GM12874 (cell line): ENCODE results near the gene GNAQ.

Experiments
- TF ChIP-seq, protein P1 (sequence below): IDR thresholded peaks from 2 replicates; pipeline ENCODE4 v1.5.1; 2011; ENCODE audit warnings: low read depth, mild to moderate bottlenecking, control low read depth, low read length, moderate library complexity; ENCODE audit not compliant: insufficient read depth

The GNAQ gene

GRCh38 chr9:77826621-77827020 is 205.0 kb downstream of the GNAQ start:
- TF ChIP-seq, protein P1, sequence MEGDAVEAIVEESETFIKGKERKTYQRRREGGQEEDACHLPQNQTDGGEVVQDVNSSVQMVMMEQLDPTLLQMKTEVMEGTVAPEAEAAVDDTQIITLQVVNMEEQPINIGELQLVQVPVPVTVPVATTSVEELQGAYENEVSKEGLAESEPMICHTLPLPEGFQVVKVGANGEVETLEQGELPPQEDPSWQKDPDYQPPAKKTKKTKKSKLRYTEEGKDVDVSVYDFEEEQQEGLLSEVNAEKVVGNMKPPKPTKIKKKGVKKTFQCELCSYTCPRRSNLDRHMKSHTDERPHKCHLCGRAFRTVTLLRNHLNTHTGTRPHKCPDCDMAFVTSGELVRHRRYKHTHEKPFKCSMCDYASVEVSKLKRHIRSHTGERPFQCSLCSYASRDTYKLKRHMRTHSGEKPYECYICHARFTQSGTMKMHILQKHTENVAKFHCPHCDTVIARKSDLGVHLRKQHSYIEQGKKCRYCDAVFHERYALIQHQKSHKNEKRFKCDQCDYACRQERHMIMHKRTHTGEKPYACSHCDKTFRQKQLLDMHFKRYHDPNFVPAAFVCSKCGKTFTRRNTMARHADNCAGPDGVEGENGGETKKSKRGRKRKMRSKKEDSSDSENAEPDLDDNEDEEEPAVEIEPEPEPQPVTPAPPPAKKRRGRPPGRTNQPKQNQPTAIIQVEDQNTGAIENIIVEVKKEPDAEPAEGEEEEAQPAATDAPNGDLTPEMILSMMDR: no peak

- TF ChIP-seq, protein P1: no peak
Measured at GRCh38 chr9:77826116-77826515, 205.5 kb downstream of the GNAQ start.

GRCh38 chr9:77825361-77825760 is 206.2 kb downstream of the GNAQ start:
- TF ChIP-seq, protein P1: no peak

DNA sequence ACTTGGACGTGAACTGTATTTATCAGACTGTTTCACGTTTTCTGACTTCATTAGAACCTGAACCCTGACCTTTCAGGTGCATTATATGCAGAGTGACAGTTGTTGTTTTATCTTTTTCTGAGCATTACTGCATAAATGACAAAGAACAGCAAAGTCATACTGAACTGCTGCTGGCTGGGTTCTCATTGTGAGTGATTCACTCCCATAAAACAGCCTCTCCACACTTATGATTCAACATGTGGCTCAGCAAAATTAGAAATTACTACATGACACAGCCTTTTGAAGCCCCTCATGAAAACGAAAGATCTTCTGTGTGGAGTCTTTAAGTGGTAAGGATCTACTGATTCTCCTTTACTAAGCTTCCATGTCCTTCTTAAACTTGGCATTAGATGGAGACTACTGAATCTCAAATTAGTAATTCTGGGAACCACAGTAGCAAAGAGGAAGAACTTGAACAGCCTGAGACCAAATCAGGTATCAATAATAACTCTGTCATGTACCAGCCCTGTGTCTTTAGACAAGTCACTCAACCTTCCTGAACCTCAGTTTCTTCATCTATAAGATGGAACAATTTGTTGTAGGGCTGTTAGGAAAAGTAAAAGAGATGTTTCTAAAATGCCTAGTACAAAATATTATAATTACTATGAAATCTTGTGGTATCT is 211.2 kb downstream of the GNAQ start:
- TF ChIP-seq, protein P1: no peak

DNA sequence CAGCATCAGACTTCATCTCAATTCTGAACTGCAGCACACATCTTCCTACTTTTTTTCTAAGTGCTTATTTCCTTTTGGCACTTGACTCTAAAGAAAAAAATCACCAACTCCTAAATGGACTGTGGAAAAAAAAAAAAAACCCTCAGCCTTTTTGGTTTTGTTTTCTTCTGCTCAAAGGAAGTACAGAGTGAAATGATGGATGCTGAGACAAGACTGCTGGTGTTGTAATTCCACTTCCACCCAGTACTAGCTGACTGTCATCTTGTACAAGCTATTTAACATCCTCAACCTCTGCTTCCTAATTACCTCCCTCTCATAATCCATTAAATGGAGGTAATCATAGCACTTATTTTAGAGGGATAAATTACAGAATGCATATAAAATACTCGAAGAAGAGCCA is 212.0 kb downstream of the GNAQ start:
- TF ChIP-seq, protein P1: no peak

DNA sequence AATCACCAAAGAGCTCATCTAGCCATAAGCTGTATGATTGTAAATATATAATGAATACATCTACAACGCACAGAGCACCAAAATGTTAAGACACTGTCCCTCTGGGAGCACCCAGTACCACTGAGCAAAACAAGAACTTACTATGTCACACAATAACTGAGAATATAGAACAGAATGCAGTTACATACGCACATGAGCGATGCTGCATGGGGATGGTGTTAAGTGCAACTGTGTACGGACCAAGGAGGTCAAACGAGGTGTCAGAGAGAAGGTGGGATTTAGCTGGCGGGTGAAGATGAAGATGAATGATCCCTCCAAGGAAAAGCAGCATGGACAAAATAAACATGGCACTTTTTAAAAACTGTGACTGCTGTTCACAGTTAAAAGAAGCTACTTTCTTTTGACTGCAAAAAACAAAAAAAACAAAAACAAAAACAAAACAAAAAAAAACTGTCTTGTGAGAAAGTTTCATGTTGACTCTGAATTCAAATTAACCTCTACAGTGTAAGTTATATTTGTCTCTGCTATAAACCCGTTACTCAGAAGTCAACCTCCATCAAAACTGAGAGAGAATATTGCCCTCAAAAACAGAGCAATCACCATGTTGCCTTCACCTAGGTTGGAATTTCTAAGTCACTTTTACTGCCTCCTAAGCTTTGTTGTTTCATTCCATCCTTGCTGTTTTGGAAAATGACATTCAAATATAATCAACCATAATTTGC is 213.9 kb downstream of the GNAQ start:
- TF ChIP-seq, protein P1: no peak

GRCh38 chr9:77816641-77817341 is 214.8 kb downstream of the GNAQ start:
- TF ChIP-seq, protein P1: no peak
